Endothelial cell of umbilical vein (primary cell): ENCODE results near the gene LYRM2. TPM values are rescaled to one million over a fixed set of nuclear protein-coding genes. Genes with fewer than 3 reads are reported as not detected.

ENCODE experiments used
- BruUV-seq: library from RNA; stranded (reverse); fragments of 400-500 nt; replicated peaks from 2 replicates; lab custom pipeline; 2021; lab: Mats Ljungman, UMichigan
- CTCF ChIA-PET: fragments of 300-600, 350-600 bp; sonication (Branson Sonifier 250); formaldehyde crosslinking; loops from one replicate; lab custom pipeline; 2021; ENCODE audit warnings: antibody characterized with exemption, inconsistent platforms; lab: Charles Lee
- POLR2A ChIA-PET: fragments of 300-600, 350-600 bp; sonication (Branson Sonifier 250); formaldehyde crosslinking; loops from one replicate; lab custom pipeline; 2021; ENCODE audit warnings: antibody characterized with exemption, inconsistent platforms; lab: Charles Lee
- DNase-seq: peaks from one replicate; pipeline ENCODE4 v3.0.0-alpha.2; 2011; ENCODE audit warnings: low read depth, low spot score
- FAIRE-seq: peaks from 2 replicates; lab custom pipeline; 2011; peaks lifted over from hg19 to GRCh38; lab: Jason Lieb, UNC
- H2AFZ ChIP-seq: 2 replicates; pipeline ENCODE4 v1.6.0; 2012; ENCODE audit warnings: low read depth, low read length, control low read depth, inconsistent platforms
- H3K27ac ChIP-seq: 2 replicates; pipeline ENCODE4 v1.5.1; 2011; ENCODE audit warnings: low read depth, mild to moderate bottlenecking, control low read depth, low read length, moderate library complexity; ENCODE audit not compliant: insufficient read depth
- H3K27me3 ChIP-seq, 2 experiments: 2 replicates each; pipeline versions ENCODE4 v1.6.0 to v1.6.1; 2011; ENCODE audit warnings: low read length in 2 of 2, mixed read lengths in 1 of 2; ENCODE audit not compliant: control insufficient read depth in 2 of 2, insufficient read depth in 2 of 2
- H3K36me3 ChIP-seq, 2 experiments: 2 replicates in 1 of 2; 3 replicates in 1 of 2; pipeline ENCODE4 v1.5.1; 2011; ENCODE audit warnings: low read length in 2 of 2, mild to moderate bottlenecking in 1 of 2, moderate library complexity in 1 of 2; ENCODE audit not compliant: control insufficient read depth in 2 of 2, insufficient read depth in 2 of 2; ENCODE audit errors: extremely low read depth in 1 of 2
- H3K4me1 ChIP-seq: 3 replicates; pipeline ENCODE4 v1.5.1; 2011; ENCODE audit warnings: mild to moderate bottlenecking, low read length; ENCODE audit not compliant: control insufficient read depth, insufficient read depth; ENCODE audit errors: extremely low read depth
- H3K4me2 ChIP-seq: 2 replicates; pipeline ENCODE4 v1.6.1; 2011; ENCODE audit warnings: low read length, control low read depth, mixed read lengths; ENCODE audit not compliant: insufficient read depth
- H3K4me3 ChIP-seq, 3 experiments: fragments of 200-600 bp in 1 of 3; sonication (generic), shearing (Covaris generic) in 1 of 3; replicated peaks in 1 of 3; 2 replicates each; pipeline ENCODE4 v1.5.1; 2011 to 2016; ENCODE audit warnings: control low read depth in 3 of 3, low read length in 3 of 3, mild to moderate bottlenecking in 2 of 3, inconsistent platforms in 1 of 3, low read depth in 1 of 3, moderate library complexity in 1 of 3; ENCODE audit not compliant: insufficient read depth in 1 of 3
- H3K79me2 ChIP-seq: 2 replicates; pipeline ENCODE4 v1.6.0; 2012; ENCODE audit warnings: low read length, inconsistent platforms; ENCODE audit not compliant: control insufficient read depth, insufficient read depth
- H3K9ac ChIP-seq: replicated peaks from 2 replicates; pipeline ENCODE3; 2011; ENCODE audit warnings: low read length, control low read depth; ENCODE audit not compliant: insufficient read depth; ENCODE audit errors: extremely low read depth
- H3K9me1 ChIP-seq: replicated peaks from 3 replicates; pipeline ENCODE4 v1.6.0; 2011; ENCODE audit warnings: mild to moderate bottlenecking, low read length; ENCODE audit not compliant: control insufficient read depth, insufficient read depth; ENCODE audit errors: extremely low read depth
- H3K9me3 ChIP-seq: replicated peaks from 2 replicates; pipeline ENCODE4 v1.5.1; 2012; ENCODE audit warnings: low read length, inconsistent platforms; ENCODE audit not compliant: control insufficient read depth, insufficient read depth
- H4K20me1 ChIP-seq: replicated peaks from 2 replicates; pipeline ENCODE3; 2011; ENCODE audit warnings: mild to moderate bottlenecking, low read length; ENCODE audit not compliant: control insufficient read depth, insufficient read depth; ENCODE audit errors: extremely low read depth
- EZH2 ChIP-seq: IDR thresholded peaks from 2 replicates; pipeline ENCODE4 v1.6.1; 2012; ENCODE audit warnings: borderline replicate concordance, low read depth, mild to moderate bottlenecking, moderate library complexity, low read length, inconsistent platforms; ENCODE audit not compliant: severe bottlenecking
- FOS ChIP-seq: IDR thresholded peaks from 2 replicates; pipeline ENCODE4 v1.6.1; 2011; ENCODE audit warnings: mild to moderate bottlenecking, low read length, moderate library complexity, borderline replicate concordance; ENCODE audit not compliant: insufficient read depth
- GATA2 ChIP-seq: IDR thresholded peaks from 2 replicates; pipeline ENCODE4 v1.7.0; 2011; ENCODE audit warnings: low read depth, mild to moderate bottlenecking, moderate library complexity, mixed read lengths, low read length; ENCODE audit not compliant: insufficient read length, insufficient read depth
- JUN ChIP-seq: IDR thresholded peaks from 2 replicates; pipeline ENCODE4 v1.6.1; 2011; ENCODE audit warnings: borderline replicate concordance, low read depth; ENCODE audit not compliant: insufficient read length, insufficient read depth
- MYC ChIP-seq: IDR thresholded peaks from one replicate; pipeline ENCODE4 v1.6.1; 2011; ENCODE audit warnings: mild to moderate bottlenecking, low read depth, low read length
- POLR2A ChIP-seq: IDR thresholded peaks from 2 replicates; pipeline ENCODE4 v1.6.1; 2012; ENCODE audit warnings: low read depth, mild to moderate bottlenecking, control low read depth, low read length
- POLR2AphosphoS5 ChIP-seq: IDR thresholded peaks from 2 replicates; pipeline ENCODE4 v1.6.1; 2012; ENCODE audit warnings: low read depth, mild to moderate bottlenecking, control low read depth, low read length, moderate library complexity; ENCODE audit not compliant: insufficient read depth
- dilution Hi-C: fragments of 300-500 bp; cut with MboI; formaldehyde crosslinking; loops from one replicate; pipeline ENCODE4 v1.15.0; 2019; ENCODE audit warnings: low sequenced_read_pairs; ENCODE audit not compliant: extremely low pct_ligation_motif_present
- intact Hi-C: fragments of 100-400 bp; cut with micrococcal nuclease; formaldehyde crosslinking; loops from one replicate; pipeline ENCODE4 v1.10.0; 2022
- polyA plus RNA-seq, 4 experiments: library from polyadenylated mRNA; depleted of rRNA in 3 of 4; stranded (reverse) in 3 of 4; unstranded in 1 of 4; fragments of >200 nt; gene quantifications; 2 replicates each; pipeline versions ENCODE4 v1.2.1 to v1.2.3, GENCODE V29; 2011 to 2012; ENCODE audit warnings: missing spikeins in 1 of 4
- total RNA-seq: library from RNA; stranded (reverse); gene quantifications from 2 replicates; pipeline ENCODE4 v1.2.3, GENCODE V29; 2021
- TF ChIP-seq, protein P1 (sequence below): IDR thresholded peaks from 2 replicates; pipeline ENCODE4 v1.6.1; 2011; ENCODE audit not compliant: insufficient read depth, insufficient read length
- TF ChIP-seq, protein P2 (sequence below), 2 donors: IDR thresholded peaks; 1 replicate in 1 of 2; 2 replicates in 1 of 2; pipeline ENCODE4 v1.5.1; 2011; ENCODE audit warnings: low read length in 2 of 2, mild to moderate bottlenecking in 2 of 2, moderate library complexity in 2 of 2, control low read depth in 1 of 2, inconsistent platforms in 1 of 2, low read depth in 1 of 2; ENCODE audit not compliant: insufficient read depth in 1 of 2; ENCODE audit errors: extremely low read depth in 1 of 2

Gene LYRM2
- total and polyA plus RNA-seq, 2 donors (not counting 3 experiments of a cell fraction or from before 2014, with no cell fraction given): 11.8 to 41.9 TPM

DNA sequence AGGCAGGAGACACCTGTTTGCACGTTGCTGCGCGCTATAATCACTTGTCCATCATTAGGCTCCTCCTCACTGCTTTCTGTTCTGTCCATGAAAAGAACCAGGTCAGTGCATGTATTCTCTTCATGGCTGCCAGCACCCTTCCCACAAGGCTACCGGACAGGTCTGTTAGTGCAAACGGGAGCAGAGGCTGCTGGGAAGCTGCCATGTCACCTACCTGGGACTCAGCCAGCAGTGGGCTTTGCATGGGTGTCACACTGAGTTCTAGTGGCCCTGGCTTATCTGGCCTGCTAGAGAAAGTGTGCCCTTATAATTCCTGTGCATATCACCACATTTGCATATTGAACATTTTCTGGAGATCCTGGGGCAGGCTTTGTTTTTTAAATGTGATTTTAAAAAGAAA is 24.8 kb downstream of the LYRM2 start:
- Histone ChIP-seq H3K27me3 (no peaks in the 10 kb centered on the region), H3K4me2 (no peak overlapping the region), H2AFZ (no peak overlapping the region), H3K9ac (no peak overlapping the region), H3K4me3 (no peak overlapping the region), H3K4me1 (peaks cover 6% of the 10 kb centered on the region), H3K9me3 (no peaks in the 10 kb centered on the region), H3K9me1 (no peaks in the 10 kb centered on the region), H3K79me2 (no peaks in the 10 kb centered on the region), H3K36me3 (no peaks in the 10 kb centered on the region), H3K27ac (no peak overlapping the region), H4K20me1 (no peaks in the 10 kb centered on the region)
- CTCF ChIA-PET: interaction anchor here (1.4 to 1.9 kb wide), 4 partner anchors 10 to 302 kb away, joined by 5 to 10 read pairs (median 7); partner anchors contain the start of gene ANKRD6
- intact Hi-C loops: no loop called here
- no TSS peak for BruUV-seq
- dilution Hi-C loops: no loop called here
- DNase-seq (no peak), FAIRE-seq (no peak)
- TF ChIP-seq POLR2A: no peak
- TF ChIP-seq FOS: no peak
- TF ChIP-seq, protein P1, sequence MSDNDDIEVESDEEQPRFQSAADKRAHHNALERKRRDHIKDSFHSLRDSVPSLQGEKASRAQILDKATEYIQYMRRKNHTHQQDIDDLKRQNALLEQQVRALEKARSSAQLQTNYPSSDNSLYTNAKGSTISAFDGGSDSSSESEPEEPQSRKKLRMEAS: no peak
- TF ChIP-seq, protein P2, sequence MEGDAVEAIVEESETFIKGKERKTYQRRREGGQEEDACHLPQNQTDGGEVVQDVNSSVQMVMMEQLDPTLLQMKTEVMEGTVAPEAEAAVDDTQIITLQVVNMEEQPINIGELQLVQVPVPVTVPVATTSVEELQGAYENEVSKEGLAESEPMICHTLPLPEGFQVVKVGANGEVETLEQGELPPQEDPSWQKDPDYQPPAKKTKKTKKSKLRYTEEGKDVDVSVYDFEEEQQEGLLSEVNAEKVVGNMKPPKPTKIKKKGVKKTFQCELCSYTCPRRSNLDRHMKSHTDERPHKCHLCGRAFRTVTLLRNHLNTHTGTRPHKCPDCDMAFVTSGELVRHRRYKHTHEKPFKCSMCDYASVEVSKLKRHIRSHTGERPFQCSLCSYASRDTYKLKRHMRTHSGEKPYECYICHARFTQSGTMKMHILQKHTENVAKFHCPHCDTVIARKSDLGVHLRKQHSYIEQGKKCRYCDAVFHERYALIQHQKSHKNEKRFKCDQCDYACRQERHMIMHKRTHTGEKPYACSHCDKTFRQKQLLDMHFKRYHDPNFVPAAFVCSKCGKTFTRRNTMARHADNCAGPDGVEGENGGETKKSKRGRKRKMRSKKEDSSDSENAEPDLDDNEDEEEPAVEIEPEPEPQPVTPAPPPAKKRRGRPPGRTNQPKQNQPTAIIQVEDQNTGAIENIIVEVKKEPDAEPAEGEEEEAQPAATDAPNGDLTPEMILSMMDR (IDR thresholded peaks at IDR 0.05; ENCODE audit: extremely low read depth in 1 of 2, insufficient read depth in 1 of 2, low read depth in 1 of 2, low read length in 2 of 2): no peak
- TF ChIP-seq EZH2: no peak
- no peak for TF ChIP-seq POLR2AphosphoS5
- no peak for TF ChIP-seq MYC
- TF ChIP-seq JUN: no peak
- TF ChIP-seq GATA2: no peak
- POLR2A ChIA-PET: no interaction called here
